Common myeloid progenitor, CD34-positive (primary cell): Measurements from ENCODE around the gene ABCC10.

Experiments used
- CTCF ChIA-PET: fragments of 350-600 bp; sonication (Branson Sonifier 250); formaldehyde crosslinking; loops from one replicate; lab custom pipeline; 2021; ENCODE audit warnings: antibody characterized with exemption; lab: Charles Lee
- POLR2A ChIA-PET: fragments of 350-600 bp; sonication (Branson Sonifier 250); formaldehyde crosslinking; loops from one replicate; lab custom pipeline; 2021; ENCODE audit warnings: antibody characterized with exemption; lab: Charles Lee
- DNase-seq, 3 donors: peaks; one replicate each; pipeline versions ENCODE4 v3.0.0 to v3.0.0-alpha.2; 2013
- H3K27ac ChIP-seq, 2 experiments: 1 replicate in 1 of 2; 2 replicates in 1 of 2; pipeline ENCODE4 v1.7.0; 2013; ENCODE audit warnings: inconsistent platforms in 2 of 2, low read length in 2 of 2, mild to moderate bottlenecking in 2 of 2, low read depth in 1 of 2, moderate library complexity in 1 of 2; ENCODE audit not compliant: severe bottlenecking in 2 of 2, insufficient read depth in 1 of 2, poor library complexity in 1 of 2
- H3K27me3 ChIP-seq, 5 experiments: replicated peaks in 2 of 5; 1 replicate in 3 of 5; 2 replicates in 2 of 5; pipeline versions ENCODE4 v1.6.1 to v1.7.0; 2013; ENCODE audit warnings: low read length in 4 of 5, mild to moderate bottlenecking in 2 of 5, moderate library complexity in 2 of 5, inconsistent platforms in 1 of 5; ENCODE audit not compliant: insufficient read depth in 5 of 5, control insufficient read depth in 4 of 5
- H3K36me3 ChIP-seq, 4 experiments: 1 replicate in 2 of 4; 2 replicates in 2 of 4; pipeline versions ENCODE4 v1.6.1 to v1.7.0; 2013; ENCODE audit warnings: low read length in 3 of 4, control low read depth in 1 of 4, mild to moderate bottlenecking in 1 of 4; ENCODE audit not compliant: control insufficient read depth in 4 of 4, insufficient read depth in 4 of 4
- H3K4me1 ChIP-seq, 4 experiments: 1 replicate in 3 of 4; 2 replicates in 1 of 4; pipeline versions ENCODE4 v1.6.1 to v1.7.1; 2013; ENCODE audit warnings: low read length in 3 of 4, mild to moderate bottlenecking in 3 of 4, control low read depth in 1 of 4, inconsistent platforms in 1 of 4, moderate library complexity in 1 of 4; ENCODE audit not compliant: control insufficient read depth in 4 of 4, insufficient read depth in 4 of 4; ENCODE audit errors: control extremely low read depth in 1 of 4
- H3K4me3 ChIP-seq, 7 experiments: 1 replicate in 4 of 7; 2 replicates in 3 of 7; pipeline versions ENCODE4 v1.5.1 to v1.7.0; 2013; ENCODE audit warnings: mild to moderate bottlenecking in 7 of 7, low read length in 6 of 7, moderate library complexity in 6 of 7, inconsistent platforms in 2 of 7, low read depth in 2 of 7, control low read depth in 1 of 7; ENCODE audit not compliant: insufficient read depth in 4 of 7, control insufficient read depth in 1 of 7; ENCODE audit errors: extremely low read depth in 1 of 7
- H3K9me3 ChIP-seq, 5 experiments: 1 replicate in 4 of 5; 2 replicates in 1 of 5; pipeline versions ENCODE4 v1.6.1 to v1.7.1; 2013; ENCODE audit warnings: low read length in 4 of 5, mild to moderate bottlenecking in 2 of 5, inconsistent platforms in 1 of 5, low read depth in 1 of 5, moderate library complexity in 1 of 5; ENCODE audit not compliant: control insufficient read depth in 4 of 5, insufficient read depth in 2 of 5; ENCODE audit errors: control extremely low read depth in 1 of 5
- WGBS: methylation state at CpG from one replicate; pipeline ENCODE4 v1.1.5; 2013; ENCODE audit not compliant: insufficient coverage; 5-methylcytosine and 5-hydroxymethylcytosine counted together

Gene ABCC10

GRCh38 chr6:43491750-43492661, 64.7 kb downstream of the ABCC10 start:
- Histone ChIP-seq H3K4me3 (no peak overlapping the region), H3K9me3 (no peaks in the 10 kb centered on the region), H3K36me3 (peaks cover 3 to 23% (median 13%) of the 10 kb centered on the region in 4 experiments), H3K27me3 (no peaks in the 10 kb centered on the region), H3K27ac (no peak overlapping the region), H3K4me1 (peaks cover 0 to 7% (median 6%) of the 10 kb centered on the region in 4 experiments)
- DNase-seq, result no peak
- ChIA-PET CTCF (interaction anchor here (0.7 to 8.9 kb wide), 7 partner anchors 9 to 263 kb away, joined by 3 to 64 read pairs (median 4); partner anchors contain the start of genes DLK2 and DNPH1), POLR2A (no interaction called here)
- 99% methylated on average over 7 of the region's 10 CpGs for WGBS

GRCh38 chr6:43492673-43493072, 65.3 kb downstream of the ABCC10 start:
- Histone ChIP-seq H3K4me1 (peaks cover 0 to 7% (median 6%) of the 10 kb centered on the region in 4 experiments), H3K9me3 (no peaks in the 10 kb centered on the region), H3K27me3 (no peaks in the 10 kb centered on the region), H3K4me3 (no peak overlapping the region), H3K27ac (no peak overlapping the region), H3K36me3 (peaks cover 3 to 27% (median 14%) of the 10 kb centered on the region in 4 experiments)
- WGBS, result 96% methylated on average over 3 of the region's 3 CpGs
- no peak for DNase-seq
- ChIA-PET CTCF (interaction anchor here (0.7 to 8.9 kb wide), 13 partner anchors 8 to 264 kb away, joined by 3 to 64 read pairs (median 4); partner anchors contain the start of genes DLK2 and DNPH1), POLR2A (no interaction called here)

GRCh38 chr6:43493230-43493629, 65.9 kb downstream of the ABCC10 start:
- no peak overlapping the region for H3K27ac ChIP-seq
- POLR2A ChIA-PET, result no interaction called here

GRCh38 chr6:43493833-43494232, 66.5 kb downstream of the ABCC10 start:
- no peak overlapping the region for H3K27ac ChIP-seq

More at GRCh38 chr6:43493230-43493629, 65.9 kb downstream of the ABCC10 start:
- Histone ChIP-seq H3K9me3 (no peaks in the 10 kb centered on the region), H3K36me3 (peaks cover 2 to 32% (median 15%) of the 10 kb centered on the region in 4 experiments), H3K27me3 (no peaks in the 10 kb centered on the region), H3K4me1 (peaks cover 0 to 7% (median 6%) of the 10 kb centered on the region in 4 experiments), H3K4me3 (no peak overlapping the region)
- DNase-seq, result no peak
- CTCF ChIA-PET, result interaction anchor here (0.8 to 8.9 kb wide), 11 partner anchors 8 to 264 kb away, joined by 3 to 64 read pairs (median 4); partner anchors contain the start of genes DLK2 and DNPH1
- 90% methylated on average over 2 of the region's 2 CpGs for WGBS

GRCh38 chr6:43494321-43494720, 67.0 kb downstream of the ABCC10 start:
- Histone ChIP-seq H3K4me3 (no peak overlapping the region), H3K4me1 (peaks cover 0 to 7% (median 6%) of the 10 kb centered on the region in 4 experiments), H3K9me3 (no peaks in the 10 kb centered on the region), H3K36me3 (peaks cover 1 to 43% (median 20%) of the 10 kb centered on the region in 4 experiments), H3K27ac (no peak overlapping the region), H3K27me3 (no peaks in the 10 kb centered on the region)
- ChIA-PET POLR2A (no interaction called here), CTCF (interaction anchor here (1.1 to 8.9 kb wide), 8 partner anchors 9 to 133 kb away, joined by 3 to 64 read pairs (median 4); no protein-coding TSS in a partner anchor)
- no peak for DNase-seq
- WGBS, result 91% methylated on average over 3 of the region's 6 CpGs

More at GRCh38 chr6:43493833-43494232, 66.5 kb downstream of the ABCC10 start:
- H3K36me3 ChIP-seq, result peaks cover 2 to 38% (median 19%) of the 10 kb centered on the region in 4 experiments
- ChIA-PET CTCF (interaction anchor here (1.0 to 8.9 kb wide), 11 partner anchors 8 to 265 kb away, joined by 3 to 64 read pairs (median 4); partner anchors contain the start of genes DLK2 and DNPH1), POLR2A (no interaction called here)
- H3K4me3 ChIP-seq, result no peak overlapping the region
- H3K9me3 ChIP-seq, result no peaks in the 10 kb centered on the region
- no peaks in the 10 kb centered on the region for H3K27me3 ChIP-seq
- WGBS, result 100% methylated on average over 4 of the region's 7 CpGs
- peaks cover 0 to 7% (median 6%) of the 10 kb centered on the region in 4 experiments for H3K4me1 ChIP-seq
- DNase-seq, result no peak

GRCh38 chr6:43494766-43495165, 67.4 kb downstream of the ABCC10 start:
- CTCF ChIA-PET, result interaction anchor here (1.1 to 8.9 kb wide), 7 partner anchors 12 to 133 kb away, joined by 3 to 64 read pairs (median 4); no protein-coding TSS in a partner anchor
- 97% methylated on average over 4 of the region's 4 CpGs for WGBS
- peaks cover 6 to 43% (median 23%) of the 10 kb centered on the region in 4 experiments for H3K36me3 ChIP-seq
- DNase-seq, result no peak
- no peak overlapping the region for H3K4me3 ChIP-seq
- no peaks in the 10 kb centered on the region for H3K27me3 ChIP-seq
- no peak overlapping the region for H3K27ac ChIP-seq
- H3K9me3 ChIP-seq, result no peaks in the 10 kb centered on the region
- POLR2A ChIA-PET, result no interaction called here
- H3K4me1 ChIP-seq, result peaks cover 0 to 7% (median 6%) of the 10 kb centered on the region in 4 experiments
